ENCODE data around the gene PPT2. TPM values are rescaled to one million over a fixed set of nuclear protein-coding genes. Genes with fewer than 3 reads are reported as not detected.
A peak's percentile ranks its signal among the peaks of the same experiment; 100 is the strongest.

The PPT2 gene
- total RNA-seq, 1 donor from 2014 or later: 55.1 TPM

DNA sequence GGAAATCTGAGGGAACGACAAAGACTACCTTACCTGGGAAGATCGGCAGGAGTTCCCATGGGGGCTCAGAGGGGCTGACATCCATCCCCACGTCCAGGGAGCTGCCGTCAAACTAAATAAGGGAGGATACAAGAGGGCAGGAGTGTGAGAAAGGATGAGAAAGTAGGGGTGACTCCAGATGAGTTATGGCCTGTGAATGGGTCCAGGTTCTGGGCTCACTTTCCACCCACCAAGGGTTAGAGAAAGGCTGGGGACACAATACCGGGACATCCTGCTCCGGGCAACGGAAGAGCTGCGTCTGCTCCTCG, 26.6 kb upstream of the PPT2 start:
- H3K27ac Mint-ChIP-seq (ENCODE audit: unreplicated experiment): peak overlapping the region; percentile 83
- peaks cover 6% of the 10 kb centered on the region for H3K36me3 Mint-ChIP-seq (ENCODE audit: unreplicated experiment)
- H3K9me3 Mint-ChIP-seq (ENCODE audit: unreplicated experiment): peaks cover 12% of the 10 kb centered on the region
- TF ChIP-seq, protein P1, sequence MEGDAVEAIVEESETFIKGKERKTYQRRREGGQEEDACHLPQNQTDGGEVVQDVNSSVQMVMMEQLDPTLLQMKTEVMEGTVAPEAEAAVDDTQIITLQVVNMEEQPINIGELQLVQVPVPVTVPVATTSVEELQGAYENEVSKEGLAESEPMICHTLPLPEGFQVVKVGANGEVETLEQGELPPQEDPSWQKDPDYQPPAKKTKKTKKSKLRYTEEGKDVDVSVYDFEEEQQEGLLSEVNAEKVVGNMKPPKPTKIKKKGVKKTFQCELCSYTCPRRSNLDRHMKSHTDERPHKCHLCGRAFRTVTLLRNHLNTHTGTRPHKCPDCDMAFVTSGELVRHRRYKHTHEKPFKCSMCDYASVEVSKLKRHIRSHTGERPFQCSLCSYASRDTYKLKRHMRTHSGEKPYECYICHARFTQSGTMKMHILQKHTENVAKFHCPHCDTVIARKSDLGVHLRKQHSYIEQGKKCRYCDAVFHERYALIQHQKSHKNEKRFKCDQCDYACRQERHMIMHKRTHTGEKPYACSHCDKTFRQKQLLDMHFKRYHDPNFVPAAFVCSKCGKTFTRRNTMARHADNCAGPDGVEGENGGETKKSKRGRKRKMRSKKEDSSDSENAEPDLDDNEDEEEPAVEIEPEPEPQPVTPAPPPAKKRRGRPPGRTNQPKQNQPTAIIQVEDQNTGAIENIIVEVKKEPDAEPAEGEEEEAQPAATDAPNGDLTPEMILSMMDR (IDR thresholded peaks at IDR 0.05; ENCODE audit: partially characterized antibody, unreplicated experiment): no peak
- H3K27me3 Mint-ChIP-seq (ENCODE audit: unreplicated experiment): peaks cover 17% of the 10 kb centered on the region
- H3K4me3 Mint-ChIP-seq (ENCODE audit: unreplicated experiment): peak overlapping the region; percentile 98
- H3K4me1 Mint-ChIP-seq (ENCODE audit: low read depth, unreplicated experiment): peaks cover 15% of the 10 kb centered on the region
- DNase-seq: no peak

DNA sequence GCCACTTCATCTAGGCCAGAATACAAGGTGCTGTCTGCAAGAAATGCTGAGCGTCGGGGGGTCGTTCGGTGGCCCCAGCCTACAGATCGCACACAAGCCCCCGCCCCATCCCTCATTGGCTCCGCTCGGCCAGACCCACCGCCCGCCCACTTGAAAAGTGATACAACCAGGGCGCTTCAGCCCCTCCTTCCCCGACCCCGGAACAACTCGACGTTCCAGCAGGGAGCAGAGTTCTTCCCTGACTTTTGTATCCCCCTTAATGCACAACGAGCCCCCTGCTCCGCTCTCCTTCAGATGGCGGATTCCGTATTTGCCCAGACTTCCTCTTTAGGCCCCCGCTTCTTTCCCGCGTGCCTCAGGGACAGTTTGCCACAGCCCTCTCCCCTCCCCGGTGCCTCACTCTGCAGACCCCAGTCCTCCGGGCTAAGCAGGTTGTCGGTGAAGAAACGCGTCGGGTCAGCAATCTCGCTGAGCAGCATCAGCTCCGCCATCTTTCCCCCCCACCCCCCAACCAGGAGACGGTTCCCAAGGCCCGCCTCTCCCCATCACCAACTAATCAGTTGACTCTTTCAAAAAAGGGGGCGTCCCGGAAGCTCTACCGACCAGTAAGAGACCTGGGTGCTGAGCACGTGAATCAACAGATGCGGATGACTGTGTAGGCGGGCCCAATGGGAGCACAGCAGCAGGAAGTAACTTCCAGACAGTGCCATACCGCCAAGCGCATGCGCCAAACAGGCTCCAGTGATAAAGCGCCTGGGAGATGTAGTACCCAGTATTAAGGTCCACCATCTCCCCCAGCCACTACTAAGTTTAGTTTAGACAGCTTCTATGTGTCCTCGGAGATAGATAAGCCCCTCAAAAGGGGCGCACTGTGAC, 26.0 kb upstream of the PPT2 start, which contains the start of gene ATF6B:
TSS of gene ATF6B (minus strand) at position 530 of the 876 bp plus-strand sequence. CDS start at position 491, 39 bp downstream.
- peak; percentile 95 for DNase-seq
- TF ChIP-seq, protein P1 (IDR thresholded peaks at IDR 0.05; ENCODE audit: partially characterized antibody, unreplicated experiment): no peak
- Mint-ChIP-seq H3K27me3 (ENCODE audit: unreplicated experiment) (peaks cover 17% of the 10 kb centered on the region), H3K27ac (ENCODE audit: unreplicated experiment) (peak within 1 kb of the TSS; percentile 83), H3K4me3 (ENCODE audit: unreplicated experiment) (peak within 1 kb of the TSS; percentile 98), H3K9me3 (ENCODE audit: unreplicated experiment) (peaks cover 12% of the 10 kb centered on the region), H3K36me3 (ENCODE audit: unreplicated experiment) (peaks cover 6% of the 10 kb centered on the region), H3K4me1 (ENCODE audit: low read depth, unreplicated experiment) (peaks cover 15% of the 10 kb centered on the region)

DNA sequence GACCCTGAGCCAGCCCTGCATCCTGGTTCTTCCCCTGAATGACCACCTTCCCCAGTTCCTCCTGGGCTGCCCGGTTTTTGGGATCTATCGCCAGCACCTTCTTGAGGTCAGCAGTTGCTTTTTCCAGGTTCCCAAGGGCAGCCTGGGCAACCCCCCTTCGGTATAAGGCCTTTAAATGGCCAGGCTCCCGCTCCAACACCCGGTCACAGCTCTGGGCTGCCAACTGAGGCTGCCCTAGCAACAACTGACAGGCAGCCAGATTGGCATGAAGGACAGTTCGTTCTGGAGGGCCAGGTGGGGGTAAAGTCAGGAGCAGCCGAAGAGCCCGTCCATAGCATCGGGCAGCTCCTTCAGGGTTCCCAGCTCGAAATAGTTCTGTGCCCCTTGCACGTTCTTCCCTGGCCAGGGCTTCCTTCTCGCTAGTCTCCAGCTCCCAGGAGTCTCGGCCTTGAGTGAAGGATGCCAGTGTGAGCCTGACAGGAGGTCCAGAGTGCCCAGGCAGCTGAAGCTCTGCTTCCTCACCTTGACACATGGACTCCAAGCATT, 25.1 kb upstream of the PPT2 start:
- H3K9me3 Mint-ChIP-seq (ENCODE audit: unreplicated experiment): peaks cover 12% of the 10 kb centered on the region
- peaks cover 6% of the 10 kb centered on the region for H3K36me3 Mint-ChIP-seq (ENCODE audit: unreplicated experiment)
- peak overlapping the region; percentile 98 for H3K4me3 Mint-ChIP-seq (ENCODE audit: unreplicated experiment)
- H3K27me3 Mint-ChIP-seq (ENCODE audit: unreplicated experiment): peaks cover 17% of the 10 kb centered on the region
- peaks cover 15% of the 10 kb centered on the region for H3K4me1 Mint-ChIP-seq (ENCODE audit: low read depth, unreplicated experiment)
- DNase-seq: no peak
- TF ChIP-seq, protein P1 (IDR thresholded peaks at IDR 0.05; ENCODE audit: partially characterized antibody, unreplicated experiment): no peak
- H3K27ac Mint-ChIP-seq (ENCODE audit: unreplicated experiment): peak overlapping the region; percentile 43

DNA sequence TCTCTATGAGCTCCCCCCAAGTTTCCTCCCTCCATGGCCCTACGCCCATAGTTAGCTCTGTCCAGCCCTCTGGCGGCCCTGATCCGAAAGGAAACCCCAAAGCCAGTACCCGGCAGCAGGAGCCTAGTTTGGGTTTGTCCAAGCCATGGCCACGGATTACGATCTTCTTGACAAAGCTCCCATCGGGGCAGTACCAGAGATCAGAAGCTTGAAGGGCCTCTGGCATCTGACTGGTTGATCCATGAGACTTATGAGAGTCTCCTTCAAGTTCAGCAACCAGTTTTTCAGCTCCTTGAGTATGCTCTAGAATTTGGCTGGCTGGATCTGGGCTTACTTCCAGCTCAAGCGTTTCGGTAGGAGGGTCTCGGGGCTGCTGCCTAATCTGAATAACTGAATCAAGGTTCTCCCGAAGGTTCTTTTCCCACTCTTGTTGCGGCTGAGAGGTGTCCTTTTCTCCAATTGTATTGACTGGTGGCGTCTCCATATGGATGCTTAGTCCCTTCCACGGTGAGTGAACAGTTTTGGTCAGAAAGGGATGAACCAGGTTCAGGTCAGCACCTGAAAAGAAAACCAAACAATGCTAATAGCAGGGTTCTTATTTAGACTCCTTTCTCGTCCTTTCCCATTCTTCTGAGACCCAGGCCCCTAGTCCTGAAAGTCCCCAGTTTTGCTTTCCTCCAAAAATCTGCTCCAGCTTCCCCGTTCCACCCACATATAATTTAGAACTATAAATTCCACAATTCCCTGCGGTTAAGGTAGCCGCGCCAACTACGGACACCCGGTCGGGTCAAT, 24.4 kb upstream of the PPT2 start:
- Mint-ChIP-seq H3K4me1 (ENCODE audit: low read depth, unreplicated experiment) (peaks cover 15% of the 10 kb centered on the region), H3K36me3 (ENCODE audit: unreplicated experiment) (peaks cover under 1% of the 10 kb centered on the region), H3K27me3 (ENCODE audit: unreplicated experiment) (peaks cover 14% of the 10 kb centered on the region), H3K4me3 (ENCODE audit: unreplicated experiment) (peak overlapping the region; percentile 96), H3K9me3 (ENCODE audit: unreplicated experiment) (peaks cover 12% of the 10 kb centered on the region), H3K27ac (ENCODE audit: unreplicated experiment) (peak overlapping the region; percentile 76)
- TF ChIP-seq, protein P1 (IDR thresholded peaks at IDR 0.05; ENCODE audit: partially characterized antibody, unreplicated experiment): no peak
- DNase-seq: no peak

Measured in glutamatergic neuron (in vitro differentiated cells).